Neural crest cell (in vitro differentiated cells): ENCODE measurements around the gene HCN3. TPM values are rescaled to one million over a fixed set of nuclear protein-coding genes. Genes with fewer than 3 reads are reported as not detected.
A peak's percentile ranks its signal among the peaks of the same experiment; 100 is the strongest.

ENCODE experiments used
- DNase-seq: peaks from one replicate; pipeline ENCODE4 v3.0.0; 2021; ENCODE audit warnings: low read depth, mixed read lengths, low spot score
- H3K27ac Mint-ChIP-seq: one replicate; pipeline ENCODE4 v1.8.0; 2021; ENCODE audit warnings: mild to moderate bottlenecking, mixed read lengths; ENCODE audit not compliant: unreplicated experiment
- H3K27me3 Mint-ChIP-seq: 2 replicates; pipeline ENCODE4 v1.8.0; 2021; ENCODE audit warnings: low read depth, mild to moderate bottlenecking, mixed read lengths
- H3K36me3 Mint-ChIP-seq: 2 replicates; pipeline ENCODE4 v1.8.0; 2021; ENCODE audit warnings: low read depth, mild to moderate bottlenecking, mixed read lengths
- H3K4me1 Mint-ChIP-seq: 2 replicates; pipeline ENCODE4 v1.8.0; 2021; ENCODE audit warnings: mixed read lengths
- H3K4me3 Mint-ChIP-seq: one replicate; pipeline ENCODE4 v1.8.0; 2021; ENCODE audit warnings: mild to moderate bottlenecking, mixed read lengths
- H3K9me3 Mint-ChIP-seq: 2 replicates; pipeline ENCODE4 v1.8.0; 2021; ENCODE audit warnings: mixed read lengths
- CTCF ChIP-seq: fragments of 200-600 bp; sonication (generic); conservative IDR thresholded peaks from 2 replicates; pipeline ENCODE4 v1.5.0; 2021; ENCODE audit warnings: antibody characterized with exemption, mild to moderate bottlenecking
- total RNA-seq: library from RNA; stranded (reverse); gene quantifications from 2 replicates; pipeline ENCODE4 v1.2.1, GENCODE V29; 2021

HCN3 gene
- total RNA-seq, 1 donor from 2014 or later: 20.8 TPM

- H3K36me3 Mint-ChIP-seq: peaks cover 35% of the 10 kb centered on the region
Measured at GRCh38 chr1:155267373-155267772, 9.9 kb upstream of the HCN3 start.

GRCh38 chr1:155268630-155269029 is 8.6 kb upstream of the HCN3 start:
- no peak overlapping the region for H3K27ac Mint-ChIP-seq
- H3K36me3 Mint-ChIP-seq: peaks cover 38% of the 10 kb centered on the region
- DNase-seq: no peak
- H3K4me3 Mint-ChIP-seq: no peak overlapping the region
- H3K4me1 Mint-ChIP-seq: peaks cover 24% of the 10 kb centered on the region
- H3K27me3 Mint-ChIP-seq: no peaks in the 10 kb centered on the region
- H3K9me3 Mint-ChIP-seq: no peaks in the 10 kb centered on the region
- TF ChIP-seq CTCF: no peak

More at GRCh38 chr1:155267373-155267772, 9.9 kb upstream of the HCN3 start:
- no peak for DNase-seq
- Mint-ChIP-seq H3K4me3 (peak overlapping the region; percentile 21), H3K4me1 (peaks cover 18% of the 10 kb centered on the region), H3K27me3 (peaks cover under 1% of the 10 kb centered on the region), H3K9me3 (no peaks in the 10 kb centered on the region), H3K27ac (no peak overlapping the region)
- TF ChIP-seq CTCF: no peak

- H3K4me3 Mint-ChIP-seq: peak overlapping the region; percentile 33
- H3K9me3 Mint-ChIP-seq: no peaks in the 10 kb centered on the region
- H3K36me3 Mint-ChIP-seq: peaks cover 38% of the 10 kb centered on the region
- no peak for DNase-seq
- no peaks in the 10 kb centered on the region for H3K27me3 Mint-ChIP-seq
- no peak for TF ChIP-seq CTCF
- no peak overlapping the region for H3K27ac Mint-ChIP-seq
- H3K4me1 Mint-ChIP-seq: peaks cover 27% of the 10 kb centered on the region
Measured at GRCh38 chr1:155269381-155269780, 7.9 kb upstream of the HCN3 start.

GRCh38 chr1:155272466-155273342 is 4.6 kb upstream of the HCN3 start:
- no peaks in the 10 kb centered on the region for H3K9me3 Mint-ChIP-seq
- H3K27me3 Mint-ChIP-seq: no peaks in the 10 kb centered on the region
- peak overlapping the region; percentile 93 for H3K4me3 Mint-ChIP-seq
- TF ChIP-seq CTCF: no peak
- peak; percentile 53 for DNase-seq
- H3K4me1 Mint-ChIP-seq: peaks cover 41% of the 10 kb centered on the region
- H3K36me3 Mint-ChIP-seq: peaks cover 28% of the 10 kb centered on the region
- H3K27ac Mint-ChIP-seq: peak overlapping the region; percentile 51

- Mint-ChIP-seq H3K27me3 (no peaks in the 10 kb centered on the region), H3K27ac (peak within 1 kb of the TSS; percentile 92)
- TF ChIP-seq CTCF: no peak
Measured at GRCh38 chr1:155273343-155274245, 3.7 kb upstream of the HCN3 start, which contains the start of gene CLK2. Gene CLK2 (minus strand): TSS chr1:155273504. CDS start chr1:155270977, 2,527 bp downstream.

More at GRCh38 chr1:155273343-155274245, 3.7 kb upstream of the HCN3 start, which contains the start of gene CLK2:
- peak within 1 kb of the TSS; percentile 93 for H3K4me3 Mint-ChIP-seq
- H3K9me3 Mint-ChIP-seq: no peaks in the 10 kb centered on the region
- peaks cover 19% of the 10 kb centered on the region for H3K36me3 Mint-ChIP-seq
- H3K4me1 Mint-ChIP-seq: peaks cover 45% of the 10 kb centered on the region
- DNase-seq: peak; percentile 93
